Vagina (tissue), 2 donors: ENCODE results near the gene COQ8A.

Experiments
- POLR2A ChIP-seq, 2 donors: fragments of 450-650 bp; IDR thresholded peaks; one replicate each; pipeline ENCODE4 v1.6.1; 2017; ENCODE audit warnings: antibody characterized with exemption in 2 of 2, mild to moderate bottlenecking in 2 of 2, moderate library complexity in 2 of 2
- POLR2AphosphoS5 ChIP-seq, 2 donors: sonication (generic); formaldehyde crosslinking; IDR thresholded peaks; one replicate each; pipeline ENCODE4 v1.9.0; 2017; ENCODE audit warnings: antibody characterized with exemption in 2 of 2, mild to moderate bottlenecking in 2 of 2, low read depth in 1 of 2; ENCODE audit not compliant: insufficient read depth in 1 of 2
- TF ChIP-seq, protein P1 (sequence below), 3 experiments: fragments of 450-650 bp in 2 of 3; fragments of 200-600 bp in 1 of 3; sonication (generic) in 1 of 3; IDR thresholded peaks; one replicate each; pipeline ENCODE4 v1.5.1; 2017 to 2019; ENCODE audit warnings: antibody characterized with exemption in 3 of 3, mild to moderate bottlenecking in 2 of 3, moderate library complexity in 2 of 3

DNA sequence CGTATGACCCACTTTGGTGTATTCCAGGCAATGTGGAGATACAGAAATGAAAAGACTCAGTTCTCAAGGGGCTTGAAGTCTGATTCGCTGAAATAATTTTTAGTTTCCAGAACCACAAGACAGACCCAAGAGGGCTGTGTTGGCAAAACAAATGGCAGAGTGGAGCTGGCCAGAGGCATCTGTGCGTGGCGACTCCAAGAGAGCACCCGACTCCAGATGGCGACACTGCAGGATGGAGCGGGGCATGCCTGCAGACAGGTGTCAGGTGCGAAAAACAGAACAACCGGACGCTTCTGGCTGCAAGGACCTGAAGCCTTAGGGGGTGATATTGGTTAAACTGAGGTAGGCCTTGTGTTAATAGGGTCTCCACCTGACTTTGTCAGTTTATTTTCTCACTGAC is 31.7 kb upstream of the COQ8A start:
- TF ChIP-seq, protein P1, sequence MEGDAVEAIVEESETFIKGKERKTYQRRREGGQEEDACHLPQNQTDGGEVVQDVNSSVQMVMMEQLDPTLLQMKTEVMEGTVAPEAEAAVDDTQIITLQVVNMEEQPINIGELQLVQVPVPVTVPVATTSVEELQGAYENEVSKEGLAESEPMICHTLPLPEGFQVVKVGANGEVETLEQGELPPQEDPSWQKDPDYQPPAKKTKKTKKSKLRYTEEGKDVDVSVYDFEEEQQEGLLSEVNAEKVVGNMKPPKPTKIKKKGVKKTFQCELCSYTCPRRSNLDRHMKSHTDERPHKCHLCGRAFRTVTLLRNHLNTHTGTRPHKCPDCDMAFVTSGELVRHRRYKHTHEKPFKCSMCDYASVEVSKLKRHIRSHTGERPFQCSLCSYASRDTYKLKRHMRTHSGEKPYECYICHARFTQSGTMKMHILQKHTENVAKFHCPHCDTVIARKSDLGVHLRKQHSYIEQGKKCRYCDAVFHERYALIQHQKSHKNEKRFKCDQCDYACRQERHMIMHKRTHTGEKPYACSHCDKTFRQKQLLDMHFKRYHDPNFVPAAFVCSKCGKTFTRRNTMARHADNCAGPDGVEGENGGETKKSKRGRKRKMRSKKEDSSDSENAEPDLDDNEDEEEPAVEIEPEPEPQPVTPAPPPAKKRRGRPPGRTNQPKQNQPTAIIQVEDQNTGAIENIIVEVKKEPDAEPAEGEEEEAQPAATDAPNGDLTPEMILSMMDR (IDR thresholded peaks at IDR 0.05), result no peak
- TF ChIP-seq POLR2AphosphoS5 (IDR thresholded peaks at IDR 0.05; ENCODE audit: insufficient read depth in 1 of 2, low read depth in 1 of 2) (no peak), POLR2A (IDR thresholded peaks at IDR 0.05) (no peak)
